A673 (cell line): ENCODE results near the gene NGDN. TPM values are rescaled to one million over a fixed set of nuclear protein-coding genes. Genes with fewer than 3 reads are reported as not detected.

Source experiments
- BruUV-seq: library from RNA; stranded (reverse); fragments of 400-500 nt; replicated peaks from 2 replicates; lab custom pipeline; 2021; lab: Mats Ljungman, UMichigan
- CTCF ChIA-PET: fragments of 300-600 bp; sonication (Branson Sonifier 250); formaldehyde crosslinking; loops from one replicate; lab custom pipeline; 2022; ENCODE audit warnings: antibody characterized with exemption; lab: Charles Lee
- POLR2A ChIA-PET: fragments of 300-600 bp; sonication (Branson Sonifier 250); formaldehyde crosslinking; loops from one replicate; lab custom pipeline; 2022; ENCODE audit warnings: antibody characterized with exemption; ENCODE audit not compliant: low non-redundant PET; lab: Charles Lee
- DNase-seq: peaks from one replicate; pipeline ENCODE4 v3.0.0-alpha.2; 2015; ENCODE audit warnings: low spot score
- H3K27ac ChIP-seq: fragments of 200-600 bp; sonication (generic); 2 replicates; pipeline ENCODE4 v1.5.1; 2016; ENCODE audit warnings: mixed run types, low read depth, mild to moderate bottlenecking, mixed read lengths, antibody characterized with exemption, low read length; ENCODE audit not compliant: poor library complexity, severe bottlenecking
- H3K27me3 ChIP-seq: fragments of 200-600 bp; sonication (generic); replicated peaks from 2 replicates; pipeline ENCODE4 v1.6.1; 2017; ENCODE audit warnings: mixed run types, low read depth, mild to moderate bottlenecking, mixed read lengths, antibody characterized with exemption, low read length; ENCODE audit not compliant: insufficient read depth, poor library complexity
- H3K36me3 ChIP-seq: fragments of 200-600 bp; sonication (generic); 2 replicates; pipeline ENCODE4 v1.6.1; 2016; ENCODE audit warnings: mixed run types, mild to moderate bottlenecking, mixed read lengths, antibody characterized with exemption, low read length; ENCODE audit not compliant: insufficient read depth, poor library complexity, severe bottlenecking
- H3K4me1 ChIP-seq: fragments of 200-600 bp; sonication (generic); 2 replicates; pipeline ENCODE4 v1.6.1; 2017; ENCODE audit warnings: mixed run types, mild to moderate bottlenecking, mixed read lengths, antibody characterized with exemption, low read length; ENCODE audit not compliant: insufficient read depth, poor library complexity, severe bottlenecking
- H3K4me3 ChIP-seq: fragments of 200-600 bp; sonication (generic); 2 replicates; pipeline ENCODE4 v1.5.1; 2016; ENCODE audit warnings: low read depth, mixed run types, mild to moderate bottlenecking, mixed read lengths, low read length; ENCODE audit not compliant: poor library complexity, severe bottlenecking
- H3K9me3 ChIP-seq: fragments of 200-600 bp; sonication (generic); 2 replicates; pipeline ENCODE4 v1.6.1; 2016; ENCODE audit warnings: mixed run types, low read depth, mild to moderate bottlenecking, mixed read lengths, antibody characterized with exemption, low read length; ENCODE audit not compliant: poor library complexity, severe bottlenecking
- CTCF ChIP-seq: fragments of 300-800, 200-600 bp; sonication (generic); conservative IDR thresholded peaks from 2 replicates; pipeline ENCODE4 v1.5.1; 2017; ENCODE audit warnings: low read depth, mild to moderate bottlenecking, antibody characterized with exemption, low read length, moderate library complexity, mixed read lengths
- EZH2 ChIP-seq: fragments of 200-600 bp; sonication (generic); IDR thresholded peaks from 2 replicates; pipeline ENCODE4 v1.6.1; 2017; ENCODE audit warnings: borderline replicate concordance, low read depth, mild to moderate bottlenecking, mixed read lengths, antibody characterized with exemption, low read length; ENCODE audit not compliant: poor library complexity, severe bottlenecking
- intact Hi-C: fragments of 100-400 bp; cut with micrococcal nuclease; formaldehyde crosslinking; loops from one replicate; pipeline ENCODE4 v1.10.0; 2022; ENCODE audit not compliant: unreplicated experiment
- total RNA-seq: library from RNA; stranded (reverse); gene quantifications from 2 replicates; pipeline ENCODE4 v1.2.3, GENCODE V29; 2021

Gene NGDN
- total RNA-seq, 1 experiment from 2014 or later = 71.2 TPM

- Histone ChIP-seq H3K27ac (no peak overlapping the region), H3K4me3 (no peak overlapping the region), H3K36me3 (no peaks in the 10 kb centered on the region), H3K4me1 (peaks cover 2% of the 10 kb centered on the region), H3K9me3 (no peaks in the 10 kb centered on the region), H3K27me3 (no peaks in the 10 kb centered on the region)
- POLR2A ChIA-PET = no interaction called here
- no peak for DNase-seq
- TF ChIP-seq EZH2 = no peak
- TF ChIP-seq CTCF = no peak
- intact Hi-C loops = loop anchor here (5.0 to 10.0 kb wide), 2 partner anchors 143 to 200 kb away; partner anchors contain the start of gene PABPN1
- BruUV-seq = no TSS peak
- CTCF ChIA-PET = interaction anchor here (0.6 kb wide), 1 partner anchor 85 kb away, joined by 6 read pairs; no protein-coding TSS in a partner anchor
These were observed 4.2 kb upstream of the NGDN start for GRCh38 chr14:23465261-23465660.

GRCh38 chr14:23468704-23469126 is 788 bp upstream of the NGDN start:
- Histone ChIP-seq H3K27ac (peak overlapping the region; percentile 80), H3K9me3 (no peaks in the 10 kb centered on the region), H3K27me3 (no peaks in the 10 kb centered on the region), H3K4me3 (peak overlapping the region; percentile 79), H3K4me1 (peaks cover 5% of the 10 kb centered on the region), H3K36me3 (peaks cover 28% of the 10 kb centered on the region)
- BruUV-seq = no TSS peak
- TF ChIP-seq CTCF = no peak
- no peak for TF ChIP-seq EZH2
- CTCF ChIA-PET = no interaction called here
- POLR2A ChIA-PET = no interaction called here
- no peak for DNase-seq
- intact Hi-C loops = loop anchor here (5.0 to 10.0 kb wide), 2 partner anchors 146 to 204 kb away; partner anchors contain the start of gene PABPN1

- DNase-seq = no peak
- BruUV-seq = TSS peak; percentile 84
- H3K36me3 ChIP-seq = peaks cover 40% of the 10 kb centered on the region
- H3K27me3 ChIP-seq = no peaks in the 10 kb centered on the region
- no peak for TF ChIP-seq EZH2
- no peak for TF ChIP-seq CTCF
- peak overlapping the region; percentile 80 for H3K27ac ChIP-seq
- intact Hi-C loops = loop anchor here (5.0 to 10.0 kb wide), 2 partner anchors 148 to 205 kb away; partner anchors contain the start of gene PABPN1
- H3K9me3 ChIP-seq = no peaks in the 10 kb centered on the region
- POLR2A ChIA-PET = no interaction called here
- peak overlapping the region; percentile 79 for H3K4me3 ChIP-seq
- peaks cover 5% of the 10 kb centered on the region for H3K4me1 ChIP-seq
- CTCF ChIA-PET = no interaction called here
These were observed 452 bp downstream of the NGDN start for GRCh38 chr14:23469906-23470403.
